Ovary (tissue), 3 donors: ENCODE results near the gene DPPA4.

ENCODE experiments used
- CTCF ChIP-seq, 3 donors: fragments of 450-650 bp in 2 of 3; fragments of 200-600 bp in 1 of 3; IDR thresholded peaks; one replicate each; pipeline versions ENCODE4 v1.5.1 to v1.8.0; 2016 to 2022; ENCODE audit warnings: antibody characterized with exemption in 3 of 3, mild to moderate bottlenecking in 1 of 3
- POLR2A ChIP-seq: fragments of 450-650 bp; IDR thresholded peaks from one replicate; pipeline ENCODE4 v1.6.1; 2017; ENCODE audit warnings: antibody characterized with exemption, mild to moderate bottlenecking, moderate library complexity
- donor health status: DM: no; HTN: no; CAD: no.

- no peak for TF ChIP-seq CTCF (IDR thresholded peaks at IDR 0.05)
- TF ChIP-seq POLR2A: no peak
Measured at GRCh38 chr3:109382588-109382987, 45.2 kb upstream of the DPPA4 start.
